Subcutaneous adipose tissue (tissue), 4 donors: ENCODE results near the gene WWOX. TPM values are rescaled to one million over a fixed set of nuclear protein-coding genes. Genes with fewer than 3 reads are reported as not detected.

ENCODE experiments used
- total RNA-seq, 4 donors: library from RNA; depleted of rRNA; stranded (reverse); fragments of >200 nt; gene quantifications; one replicate each; pipeline ENCODE4 v1.1.0, GENCODE V29; 2016
- TF ChIP-seq, protein P1 (sequence below): fragments of 450-650 bp; IDR thresholded peaks from one replicate; pipeline ENCODE4 v1.5.1; 2016; ENCODE audit warnings: low read depth, mild to moderate bottlenecking, control low read depth, antibody characterized with exemption, moderate library complexity

The WWOX gene
- total RNA-seq, 4 donors from 2014 or later: 31.4 to 67.8 (median 46.0) TPM

DNA sequence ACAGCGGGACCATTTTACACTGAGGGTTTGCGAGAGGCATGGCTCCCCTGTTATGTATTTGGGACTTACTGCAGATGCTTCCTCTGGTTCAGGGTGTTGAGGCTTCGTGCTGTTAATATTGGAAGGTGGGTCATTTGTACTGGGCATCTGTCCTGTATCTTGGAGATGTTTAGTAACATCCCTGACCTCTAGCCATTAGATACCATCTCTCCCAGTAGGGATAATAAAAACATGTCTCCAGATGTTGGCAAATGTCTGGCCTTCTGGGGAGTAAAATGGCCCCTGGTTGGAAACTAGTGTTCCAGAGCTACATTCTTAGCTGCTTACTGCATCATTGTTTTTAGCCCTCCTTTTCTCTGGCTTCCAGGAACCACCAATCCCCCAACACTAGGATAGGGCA is 388.0 kb downstream of the WWOX start:
- TF ChIP-seq, protein P1, sequence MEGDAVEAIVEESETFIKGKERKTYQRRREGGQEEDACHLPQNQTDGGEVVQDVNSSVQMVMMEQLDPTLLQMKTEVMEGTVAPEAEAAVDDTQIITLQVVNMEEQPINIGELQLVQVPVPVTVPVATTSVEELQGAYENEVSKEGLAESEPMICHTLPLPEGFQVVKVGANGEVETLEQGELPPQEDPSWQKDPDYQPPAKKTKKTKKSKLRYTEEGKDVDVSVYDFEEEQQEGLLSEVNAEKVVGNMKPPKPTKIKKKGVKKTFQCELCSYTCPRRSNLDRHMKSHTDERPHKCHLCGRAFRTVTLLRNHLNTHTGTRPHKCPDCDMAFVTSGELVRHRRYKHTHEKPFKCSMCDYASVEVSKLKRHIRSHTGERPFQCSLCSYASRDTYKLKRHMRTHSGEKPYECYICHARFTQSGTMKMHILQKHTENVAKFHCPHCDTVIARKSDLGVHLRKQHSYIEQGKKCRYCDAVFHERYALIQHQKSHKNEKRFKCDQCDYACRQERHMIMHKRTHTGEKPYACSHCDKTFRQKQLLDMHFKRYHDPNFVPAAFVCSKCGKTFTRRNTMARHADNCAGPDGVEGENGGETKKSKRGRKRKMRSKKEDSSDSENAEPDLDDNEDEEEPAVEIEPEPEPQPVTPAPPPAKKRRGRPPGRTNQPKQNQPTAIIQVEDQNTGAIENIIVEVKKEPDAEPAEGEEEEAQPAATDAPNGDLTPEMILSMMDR: no peak

DNA sequence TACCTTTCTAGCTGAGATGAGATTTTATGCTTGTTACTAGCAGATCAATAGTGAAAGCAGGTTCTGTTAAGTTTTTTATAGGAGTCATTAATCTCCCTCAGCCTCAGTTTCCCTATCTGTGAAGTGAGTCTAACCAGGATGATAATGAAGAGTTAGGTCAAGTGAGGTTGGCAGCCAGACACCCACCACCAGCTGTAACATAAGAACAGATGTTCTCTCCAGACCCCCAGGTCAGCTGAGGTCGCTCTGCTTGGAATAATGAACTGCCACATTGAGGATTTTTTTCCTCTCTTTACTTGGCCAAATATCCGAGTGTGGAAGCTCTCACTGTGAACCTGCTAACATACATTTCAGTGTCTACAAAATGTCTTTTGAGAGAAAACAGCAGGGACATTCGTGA is 389.6 kb downstream of the WWOX start:
- TF ChIP-seq, protein P1: no peak

GRCh38 chr16:78489631-78490030 is 390.2 kb downstream of the WWOX start:
- TF ChIP-seq, protein P1: no peak

DNA sequence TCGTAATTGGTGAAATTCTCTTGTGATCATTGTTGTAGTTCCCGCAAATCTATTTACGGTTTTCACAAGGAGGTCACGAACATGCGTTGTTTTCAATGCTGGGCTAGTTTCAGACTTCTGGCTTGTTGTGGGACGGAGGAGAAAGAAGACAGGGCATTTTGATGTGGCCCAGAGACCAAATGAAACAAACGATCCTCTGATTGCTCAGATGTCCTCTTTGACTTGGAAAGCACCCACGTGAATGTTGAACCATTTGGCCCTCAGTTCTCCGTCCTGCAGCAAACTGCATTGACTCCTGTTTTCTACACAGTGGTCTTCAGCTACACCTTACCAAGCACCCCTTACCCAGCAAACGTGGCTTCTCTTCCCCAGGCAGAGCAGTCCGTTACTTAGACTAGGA is 391.0 kb downstream of the WWOX start:
- TF ChIP-seq, protein P1: no peak

DNA sequence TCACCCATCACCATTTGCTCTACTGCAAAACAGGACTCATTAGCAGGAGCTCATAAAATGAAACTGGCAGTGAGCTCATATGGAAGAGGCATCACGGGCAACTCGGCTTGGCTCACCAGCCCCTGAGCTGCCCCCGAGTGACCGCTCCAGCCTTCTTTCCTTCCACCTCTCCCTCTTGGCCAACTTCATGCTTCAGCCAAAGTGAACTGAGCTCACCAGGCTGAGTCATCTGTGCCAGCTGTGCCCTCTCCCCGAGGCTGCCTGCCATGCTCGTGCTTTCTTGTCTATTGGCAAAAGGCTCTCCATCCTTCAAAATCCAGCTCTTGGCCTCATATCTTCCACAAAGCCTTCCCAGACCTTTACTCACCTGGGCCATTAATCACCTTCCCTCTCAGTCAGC is 391.4 kb downstream of the WWOX start:
- TF ChIP-seq, protein P1: no peak

- TF ChIP-seq, protein P1: no peak
Observed at GRCh38 chr16:78493573-78493972, 394.1 kb downstream of the WWOX start.

GRCh38 chr16:78494105-78494504 is 394.7 kb downstream of the WWOX start:
- TF ChIP-seq, protein P1: no peak
